CD14-positive monocyte (primary cell): ENCODE data around the gene AREG. TPM values are rescaled to one million over a fixed set of nuclear protein-coding genes. Genes with fewer than 3 reads are reported as not detected.

Source experiments
- DNase-seq, 3 donors: peaks; one replicate each; pipeline ENCODE4 v3.0.0-alpha.2; 2011 to 2022
- H2AFZ ChIP-seq: 2 replicates; pipeline ENCODE4 v1.6.0; 2012; ENCODE audit warnings: mild to moderate bottlenecking, low read depth, low read length, inconsistent platforms; ENCODE audit not compliant: insufficient read depth, poor library complexity, severe bottlenecking
- H3K27ac ChIP-seq, 2 donors: 1 replicate in 1 of 2; 2 replicates in 1 of 2; pipeline ENCODE4 v1.5.1; 2012 to 2013; ENCODE audit warnings: low read length in 2 of 2, control low read depth in 1 of 2, inconsistent platforms in 1 of 2, low read depth in 1 of 2, mild to moderate bottlenecking in 1 of 2
- H3K27me3 ChIP-seq, 2 donors: one replicate each; pipeline versions ENCODE4 v1.6.0 to v1.6.1; 2011 to 2013; ENCODE audit warnings: low read length in 2 of 2; ENCODE audit not compliant: control insufficient read depth in 2 of 2, insufficient read depth in 2 of 2
- H3K36me3 ChIP-seq, 2 donors: replicated peaks in 1 of 2; 1 replicate in 1 of 2; 2 replicates in 1 of 2; pipeline versions ENCODE4 v1.5.1 to v1.6.1; 2012 to 2013; ENCODE audit warnings: low read length in 2 of 2, control low read depth in 1 of 2, inconsistent platforms in 1 of 2, mild to moderate bottlenecking in 1 of 2; ENCODE audit not compliant: insufficient read depth in 2 of 2, control insufficient read depth in 1 of 2
- H3K4me1 ChIP-seq, 2 donors: 1 replicate in 1 of 2; 2 replicates in 1 of 2; pipeline versions ENCODE4 v1.5.1 to v1.6.1; 2012 to 2013; ENCODE audit warnings: low read length in 2 of 2, control low read depth in 1 of 2, inconsistent platforms in 1 of 2, mild to moderate bottlenecking in 1 of 2, moderate library complexity in 1 of 2; ENCODE audit not compliant: insufficient read depth in 2 of 2, control insufficient read depth in 1 of 2
- H3K4me2 ChIP-seq: replicated peaks from 2 replicates; pipeline ENCODE3; 2012; ENCODE audit warnings: low read length, moderate library complexity, mild to moderate bottlenecking; ENCODE audit not compliant: poor library complexity, severe bottlenecking; ENCODE audit errors: extremely low read depth
- H3K4me3 ChIP-seq, 3 experiments: fragments of 200-600 bp in 1 of 3; sonication (generic) in 1 of 3; replicated peaks in 1 of 3; 1 replicate in 2 of 3; 2 replicates in 1 of 3; pipeline ENCODE4 v1.5.1; 2011 to 2013; ENCODE audit warnings: low read length in 3 of 3, mild to moderate bottlenecking in 3 of 3, control low read depth in 2 of 3, low read depth in 2 of 3, inconsistent platforms in 1 of 3, moderate library complexity in 1 of 3
- H3K79me2 ChIP-seq: 2 replicates; pipeline ENCODE4 v1.6.0; 2012; ENCODE audit warnings: mild to moderate bottlenecking, control low read depth, inconsistent platforms, low read length, moderate library complexity; ENCODE audit not compliant: insufficient read depth
- H3K9ac ChIP-seq: 2 replicates; pipeline ENCODE4 v1.6.0; 2017; ENCODE audit warnings: low read length, mild to moderate bottlenecking; ENCODE audit not compliant: insufficient read depth, poor library complexity, severe bottlenecking
- H3K9me3 ChIP-seq, 2 donors: replicated peaks in 1 of 2; 1 replicate in 1 of 2; 2 replicates in 1 of 2; pipeline versions ENCODE4 v1.5.1 to v1.6.1; 2012 to 2013; ENCODE audit warnings: low read length in 2 of 2, control low read depth in 1 of 2; ENCODE audit not compliant: control insufficient read depth in 1 of 2, insufficient read depth in 1 of 2
- H4K20me1 ChIP-seq: 2 replicates; pipeline ENCODE4 v1.6.0; 2012; ENCODE audit warnings: mild to moderate bottlenecking, low read length, control low read depth, moderate library complexity; ENCODE audit not compliant: insufficient read depth
- H3K27ac Mint-ChIP-seq, 7 donors: one replicate each; pipeline ENCODE4 v1.8.0; 2020; ENCODE audit warnings: mild to moderate bottlenecking in 7 of 7, mixed read lengths in 7 of 7, moderate library complexity in 6 of 7, inconsistent platforms in 2 of 7
- H3K27me3 Mint-ChIP-seq, 3 donors: one replicate each; pipeline ENCODE4 v1.8.0; 2021 to 2022; ENCODE audit warnings: low read depth in 3 of 3, mild to moderate bottlenecking in 3 of 3, mixed read lengths in 3 of 3, moderate library complexity in 3 of 3, inconsistent platforms in 1 of 3
- H3K36me3 Mint-ChIP-seq, 2 donors: one replicate each; pipeline ENCODE4 v1.8.0; 2020; ENCODE audit warnings: mixed read lengths in 2 of 2, inconsistent platforms in 1 of 2, mild to moderate bottlenecking in 1 of 2
- H3K4me1 Mint-ChIP-seq: one replicate; pipeline ENCODE4 v1.8.0; 2020; ENCODE audit warnings: mild to moderate bottlenecking, mixed read lengths
- H3K4me3 Mint-ChIP-seq, 2 donors: one replicate each; pipeline ENCODE4 v1.8.0; 2020; ENCODE audit warnings: mild to moderate bottlenecking in 2 of 2, mixed read lengths in 2 of 2, moderate library complexity in 1 of 2
- H3K9me3 Mint-ChIP-seq, 7 donors: one replicate each; pipeline ENCODE4 v1.8.0; 2020 to 2022; ENCODE audit warnings: mixed read lengths in 7 of 7, mild to moderate bottlenecking in 6 of 7, moderate library complexity in 6 of 7, inconsistent platforms in 2 of 7
- WGBS: methylation state at CpG from one replicate; pipeline ENCODE4 v1.1.5; 2013; ENCODE audit warnings: missing lambda C conversion rate; ENCODE audit not compliant: insufficient coverage; 5-methylcytosine and 5-hydroxymethylcytosine counted together
- intact Hi-C, 2 donors: fragments of 100-400 bp; cut with micrococcal nuclease; formaldehyde crosslinking; loops; one replicate each; pipeline versions ENCODE4 v1.15.0 to v1.15.1; 2023
- polyA plus RNA-seq, 3 donors: library from polyadenylated mRNA; depleted of rRNA in 1 of 3; unstranded in 2 of 3; stranded (reverse) in 1 of 3; fragments of 300-500 nt in 2 of 3; fragments of >200 nt in 1 of 3; fragmentation: Illumina TruSeq in 2 of 3; gene quantifications; 1 replicate in 2 of 3; 2 replicates in 1 of 3; pipeline ENCODE4 v1.2.3, GENCODE V29; 2012 to 2021
- TF ChIP-seq, protein P1 (sequence below): fragments of 200-600 bp; IDR thresholded peaks from one replicate; pipeline ENCODE4 v1.8.0; 2022; ENCODE audit warnings: antibody characterized with exemption, mild to moderate bottlenecking

AREG gene
- polyA plus RNA-seq, 3 donors: 4.2 to 9.2 (median 9.1) TPM

DNA sequence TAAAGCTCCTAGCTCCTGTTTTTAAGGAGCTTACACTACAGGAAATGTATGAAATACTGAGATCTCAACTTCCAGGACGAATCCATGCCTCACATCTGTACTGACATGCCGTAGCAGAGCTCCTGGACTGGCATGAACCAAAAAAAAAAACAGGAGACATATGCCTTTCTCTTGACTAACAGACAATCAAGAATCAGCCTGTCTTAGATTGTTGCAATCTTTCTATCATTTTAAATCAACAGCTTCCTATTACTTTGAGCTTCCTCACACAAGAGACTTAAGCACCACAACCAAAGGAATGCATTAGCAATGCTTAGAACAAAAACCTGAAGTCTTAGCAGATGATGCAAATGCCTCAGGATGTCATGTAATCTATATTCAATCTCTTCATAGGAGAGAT, 34.7 kb upstream of the AREG start:
- Histone ChIP-seq H2AFZ (no peak overlapping the region), H3K9me3 (no peaks in the 10 kb centered on the region), H3K4me3 (no peak overlapping the region), H3K4me2 (no peak overlapping the region), H3K79me2 (no peaks in the 10 kb centered on the region), H3K27ac (no peak overlapping the region), H3K9ac (no peak overlapping the region), H4K20me1 (no peaks in the 10 kb centered on the region), H3K4me1 (no peaks in the 10 kb centered on the region), H3K36me3 (no peaks in the 10 kb centered on the region), H3K27me3 (no peaks in the 10 kb centered on the region)
- WGBS: 93% methylated on average over 2 of the region's 2 CpGs
- Mint-ChIP-seq H3K27ac (no peak overlapping the region), H3K36me3 (no peaks in the 10 kb centered on the region), H3K9me3 (peaks cover 0 to 2% (median 0%) of the 10 kb centered on the region in 7 donors), H3K27me3 (peaks cover 0 to 2% (median 0%) of the 10 kb centered on the region in 3 donors), H3K4me3 (no peak overlapping the region), H3K4me1 (no peaks in the 10 kb centered on the region)
- TF ChIP-seq, protein P1, sequence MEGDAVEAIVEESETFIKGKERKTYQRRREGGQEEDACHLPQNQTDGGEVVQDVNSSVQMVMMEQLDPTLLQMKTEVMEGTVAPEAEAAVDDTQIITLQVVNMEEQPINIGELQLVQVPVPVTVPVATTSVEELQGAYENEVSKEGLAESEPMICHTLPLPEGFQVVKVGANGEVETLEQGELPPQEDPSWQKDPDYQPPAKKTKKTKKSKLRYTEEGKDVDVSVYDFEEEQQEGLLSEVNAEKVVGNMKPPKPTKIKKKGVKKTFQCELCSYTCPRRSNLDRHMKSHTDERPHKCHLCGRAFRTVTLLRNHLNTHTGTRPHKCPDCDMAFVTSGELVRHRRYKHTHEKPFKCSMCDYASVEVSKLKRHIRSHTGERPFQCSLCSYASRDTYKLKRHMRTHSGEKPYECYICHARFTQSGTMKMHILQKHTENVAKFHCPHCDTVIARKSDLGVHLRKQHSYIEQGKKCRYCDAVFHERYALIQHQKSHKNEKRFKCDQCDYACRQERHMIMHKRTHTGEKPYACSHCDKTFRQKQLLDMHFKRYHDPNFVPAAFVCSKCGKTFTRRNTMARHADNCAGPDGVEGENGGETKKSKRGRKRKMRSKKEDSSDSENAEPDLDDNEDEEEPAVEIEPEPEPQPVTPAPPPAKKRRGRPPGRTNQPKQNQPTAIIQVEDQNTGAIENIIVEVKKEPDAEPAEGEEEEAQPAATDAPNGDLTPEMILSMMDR: no peak
- intact Hi-C loops: no loop called here
- no peak for DNase-seq

DNA sequence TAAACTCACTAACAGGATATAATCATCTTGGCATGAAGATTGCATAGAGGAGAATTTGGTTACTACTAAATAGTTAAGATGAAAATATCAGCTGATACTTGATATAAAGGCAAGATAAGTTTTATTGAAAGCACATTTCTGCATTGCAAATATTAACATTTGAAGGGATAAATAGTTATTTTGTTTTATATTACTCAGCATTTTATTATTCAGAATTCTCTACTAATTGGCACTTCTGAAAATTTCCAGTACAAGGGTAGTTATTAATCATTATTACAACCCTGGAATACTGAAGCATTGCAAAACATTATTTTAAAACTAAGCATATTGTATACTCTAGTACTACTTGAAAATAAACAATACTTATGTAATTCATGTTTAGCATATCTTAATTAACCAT, 32.7 kb upstream of the AREG start:
- Histone ChIP-seq H3K4me1 (no peaks in the 10 kb centered on the region), H3K4me2 (no peak overlapping the region), H3K36me3 (no peaks in the 10 kb centered on the region), H3K4me3 (no peak overlapping the region), H3K79me2 (no peaks in the 10 kb centered on the region), H3K27me3 (no peaks in the 10 kb centered on the region), H2AFZ (no peak overlapping the region), H3K9ac (no peak overlapping the region), H3K27ac (no peak overlapping the region), H3K9me3 (no peaks in the 10 kb centered on the region), H4K20me1 (no peaks in the 10 kb centered on the region)
- Mint-ChIP-seq H3K4me1 (no peaks in the 10 kb centered on the region), H3K27me3 (peaks cover 0 to 2% (median 0%) of the 10 kb centered on the region in 3 donors), H3K4me3 (no peak overlapping the region), H3K27ac (no peak overlapping the region), H3K9me3 (peaks cover 0 to 2% (median 0%) of the 10 kb centered on the region in 7 donors), H3K36me3 (no peaks in the 10 kb centered on the region)
- no peak for DNase-seq
- intact Hi-C loops: no loop called here
- TF ChIP-seq, protein P1: no peak
